ENCODE measurements around the gene VSIR.
A peak's percentile ranks its signal among the peaks of the same experiment; 100 is the strongest.

Gene VSIR

GRCh38 chr10:71714592-71714991 lies 58.7 kb downstream of the VSIR start:
- Histone ChIP-seq H3K9ac (ENCODE audit: low read length) (peak overlapping the region; percentile 63), H3K4me3 (ENCODE audit: low read length) (no peak overlapping the region), H3K36me3 (ENCODE audit: control insufficient read depth, insufficient read depth, low read length) (no peaks in the 10 kb centered on the region), H3K4me1 (ENCODE audit: control insufficient read depth, insufficient read depth, low read length) (peaks cover 36% of the 10 kb centered on the region), H3K27me3 (ENCODE audit: control insufficient read depth, insufficient read depth, low read length) (no peaks in the 10 kb centered on the region), H3K9me3 (ENCODE audit: control insufficient read depth, low read length) (no peaks in the 10 kb centered on the region)

DNA sequence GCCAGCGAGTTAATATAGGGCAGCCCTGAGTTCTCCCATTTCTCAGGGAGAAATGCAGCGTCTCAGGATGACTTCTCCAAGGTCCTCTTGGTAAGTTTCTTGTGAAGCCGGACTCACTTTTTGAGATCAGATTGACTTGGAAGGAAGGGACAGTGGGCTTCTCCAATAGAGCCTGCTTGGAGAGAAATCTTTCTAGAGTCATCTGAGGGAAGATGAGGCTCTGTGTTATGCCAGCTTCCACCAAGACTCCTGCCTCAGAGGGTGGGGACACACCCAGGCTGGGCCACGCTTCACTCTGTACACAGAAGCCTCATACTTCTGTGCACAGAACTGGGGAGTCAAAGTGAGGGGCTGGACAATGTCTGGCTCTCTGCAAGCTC lies 59.3 kb downstream of the VSIR start:
- Histone ChIP-seq H3K9me3 (ENCODE audit: control insufficient read depth, low read length) (no peaks in the 10 kb centered on the region), H3K36me3 (ENCODE audit: control insufficient read depth, insufficient read depth, low read length) (no peaks in the 10 kb centered on the region), H3K4me1 (ENCODE audit: control insufficient read depth, insufficient read depth, low read length) (peaks cover 41% of the 10 kb centered on the region), H3K9ac (ENCODE audit: low read length) (peak overlapping the region; percentile 63), H3K27me3 (ENCODE audit: control insufficient read depth, insufficient read depth, low read length) (no peaks in the 10 kb centered on the region), H3K4me3 (ENCODE audit: low read length) (no peak overlapping the region)

DNA sequence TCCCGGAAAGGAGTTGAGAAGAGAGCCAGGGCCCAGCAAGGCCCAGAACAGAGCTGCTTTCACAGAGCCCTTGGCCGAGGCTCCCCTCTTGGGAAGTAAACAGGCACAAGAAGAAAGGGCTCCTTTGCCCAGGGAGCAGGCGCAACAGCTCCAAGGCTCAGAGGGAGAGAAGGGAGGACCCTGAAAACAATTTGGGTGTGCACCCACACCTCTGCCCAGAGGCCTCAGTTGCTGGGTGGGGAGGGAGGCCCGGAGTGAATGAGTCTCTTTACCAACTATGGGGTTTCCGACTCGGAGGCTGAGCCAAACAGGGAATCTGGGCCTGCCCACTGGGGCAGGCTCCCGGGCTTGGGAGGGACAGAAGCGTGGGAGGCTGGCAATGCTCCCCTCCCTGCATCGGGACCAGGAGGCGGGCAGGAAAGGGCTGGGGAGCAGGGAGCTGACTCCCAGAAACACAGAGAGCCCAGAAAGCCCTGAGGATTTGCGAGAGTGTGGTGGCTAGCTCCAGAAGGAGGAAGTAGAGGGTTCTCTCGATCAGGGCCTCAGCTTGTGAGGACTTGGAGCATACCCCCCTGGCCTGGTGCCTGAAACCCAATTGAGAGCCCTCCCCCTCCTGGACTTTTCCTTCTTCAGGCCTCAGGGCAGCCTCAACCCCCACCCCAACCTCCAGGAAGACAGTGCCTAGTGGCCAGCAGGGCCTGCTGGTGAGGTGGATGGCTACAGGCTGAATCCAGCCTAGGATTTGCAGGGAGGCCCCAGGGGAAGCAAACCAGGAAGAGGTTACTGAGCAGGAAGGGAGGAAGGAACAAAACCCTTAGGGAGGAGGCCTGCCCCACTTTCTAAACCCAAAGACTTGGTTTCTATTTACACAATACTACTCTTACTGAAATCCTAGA lies 59.9 kb downstream of the VSIR start:
- peak overlapping the region; percentile 63 for H3K9ac ChIP-seq (ENCODE audit: low read length)
- H3K36me3 ChIP-seq (ENCODE audit: control insufficient read depth, insufficient read depth, low read length) = no peaks in the 10 kb centered on the region
- no peak overlapping the region for H3K4me3 ChIP-seq (ENCODE audit: low read length)
- H3K4me1 ChIP-seq (ENCODE audit: control insufficient read depth, insufficient read depth, low read length) = peaks cover 48% of the 10 kb centered on the region
- no peaks in the 10 kb centered on the region for H3K9me3 ChIP-seq (ENCODE audit: control insufficient read depth, low read length)
- H3K27me3 ChIP-seq (ENCODE audit: control insufficient read depth, insufficient read depth, low read length) = no peaks in the 10 kb centered on the region

DNA sequence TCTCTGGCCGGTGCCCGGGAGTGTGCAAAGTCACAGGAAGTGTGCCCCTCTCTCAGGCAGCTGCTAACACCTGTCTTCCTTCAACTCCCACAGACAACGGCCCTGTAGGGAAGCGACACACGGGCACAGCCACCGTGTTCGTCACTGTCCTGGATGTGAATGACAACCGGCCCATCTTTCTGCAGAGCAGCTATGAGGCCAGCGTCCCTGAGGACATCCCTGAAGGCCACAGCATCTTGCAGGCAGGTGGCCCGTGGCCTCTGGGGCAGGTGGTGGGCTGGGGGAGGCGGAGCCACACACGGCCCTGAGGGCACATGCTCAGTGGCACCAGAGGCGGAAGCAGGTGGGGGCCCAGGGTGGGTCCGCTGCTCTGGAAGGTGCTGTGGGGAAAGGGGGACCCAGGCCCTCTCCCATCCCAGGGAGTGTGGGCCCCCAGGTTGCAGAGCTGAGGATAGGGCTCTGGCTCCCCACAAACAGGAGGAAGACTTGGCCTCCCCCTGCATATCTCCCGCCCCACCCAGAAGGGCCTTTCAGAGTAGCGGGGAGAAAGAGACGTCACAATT lies 60.7 kb downstream of the VSIR start:
- Histone ChIP-seq H3K9me3 (ENCODE audit: control insufficient read depth, low read length) (no peaks in the 10 kb centered on the region), H3K4me1 (ENCODE audit: control insufficient read depth, insufficient read depth, low read length) (peaks cover 54% of the 10 kb centered on the region), H3K9ac (ENCODE audit: low read length) (peak overlapping the region; percentile 63), H3K27me3 (ENCODE audit: control insufficient read depth, insufficient read depth, low read length) (no peaks in the 10 kb centered on the region), H3K36me3 (ENCODE audit: control insufficient read depth, insufficient read depth, low read length) (no peaks in the 10 kb centered on the region), H3K4me3 (ENCODE audit: low read length) (no peak overlapping the region)

DNA sequence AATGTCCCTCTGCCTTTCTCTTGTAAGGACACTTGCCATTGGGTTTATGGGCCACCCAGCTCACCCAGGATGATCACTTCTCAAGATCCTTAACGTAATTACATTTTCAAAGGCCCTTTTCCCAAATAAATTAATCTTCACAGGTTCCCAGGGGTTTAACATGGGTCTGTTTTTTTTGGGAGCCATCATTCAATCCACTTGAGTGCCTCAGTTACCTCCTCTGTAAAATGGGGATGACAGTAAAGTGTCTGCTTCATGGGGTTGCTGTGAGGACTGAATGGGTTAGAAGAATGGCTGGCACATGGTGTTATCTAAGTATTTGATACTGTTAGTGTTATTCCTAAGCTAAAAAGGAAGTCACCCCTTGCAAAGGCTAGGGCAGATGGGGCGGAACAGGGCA lies 61.1 kb downstream of the VSIR start:
- no peaks in the 10 kb centered on the region for H3K27me3 ChIP-seq (ENCODE audit: control insufficient read depth, insufficient read depth, low read length)
- H3K9me3 ChIP-seq (ENCODE audit: control insufficient read depth, low read length) = no peaks in the 10 kb centered on the region
- H3K4me1 ChIP-seq (ENCODE audit: control insufficient read depth, insufficient read depth, low read length) = peaks cover 54% of the 10 kb centered on the region
- no peak overlapping the region for H3K9ac ChIP-seq (ENCODE audit: low read length)
- H3K36me3 ChIP-seq (ENCODE audit: control insufficient read depth, insufficient read depth, low read length) = no peaks in the 10 kb centered on the region
- no peak overlapping the region for H3K4me3 ChIP-seq (ENCODE audit: low read length)

DNA sequence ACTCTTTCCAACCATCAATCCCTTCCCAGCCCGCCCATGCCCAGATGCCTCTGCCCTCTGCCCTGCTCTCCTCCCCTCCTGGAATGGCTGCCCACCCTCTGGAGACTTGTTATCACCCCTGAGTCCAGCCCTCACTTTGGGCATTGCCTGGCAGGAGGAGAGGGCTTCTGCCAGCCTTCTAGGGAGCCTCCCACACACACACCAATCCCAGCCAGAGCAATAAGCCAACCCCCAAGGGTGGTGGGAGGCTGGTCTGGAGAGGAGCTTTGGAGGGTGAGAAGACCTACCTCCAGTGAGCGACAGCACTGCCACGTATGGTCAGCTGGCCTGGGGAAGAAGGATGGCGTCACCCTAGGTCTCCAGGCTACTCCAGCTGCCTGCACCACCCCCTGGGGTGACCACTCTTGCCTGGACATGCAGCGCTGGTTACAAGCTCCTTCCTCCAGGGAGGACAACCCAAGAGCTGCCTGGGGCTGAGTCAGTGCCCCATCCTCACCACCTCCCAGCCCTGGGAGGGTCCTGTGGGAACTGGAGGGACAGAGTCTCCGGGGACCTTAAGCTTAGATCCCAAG lies 62.2 kb downstream of the VSIR start:
- H3K9ac ChIP-seq (ENCODE audit: low read length) = peak overlapping the region; percentile 17
- no peaks in the 10 kb centered on the region for H3K27me3 ChIP-seq (ENCODE audit: control insufficient read depth, insufficient read depth, low read length)
- H3K4me3 ChIP-seq (ENCODE audit: low read length) = no peak overlapping the region
- H3K36me3 ChIP-seq (ENCODE audit: control insufficient read depth, insufficient read depth, low read length) = no peaks in the 10 kb centered on the region
- H3K4me1 ChIP-seq (ENCODE audit: control insufficient read depth, insufficient read depth, low read length) = peaks cover 54% of the 10 kb centered on the region
- no peaks in the 10 kb centered on the region for H3K9me3 ChIP-seq (ENCODE audit: control insufficient read depth, low read length)

DNA sequence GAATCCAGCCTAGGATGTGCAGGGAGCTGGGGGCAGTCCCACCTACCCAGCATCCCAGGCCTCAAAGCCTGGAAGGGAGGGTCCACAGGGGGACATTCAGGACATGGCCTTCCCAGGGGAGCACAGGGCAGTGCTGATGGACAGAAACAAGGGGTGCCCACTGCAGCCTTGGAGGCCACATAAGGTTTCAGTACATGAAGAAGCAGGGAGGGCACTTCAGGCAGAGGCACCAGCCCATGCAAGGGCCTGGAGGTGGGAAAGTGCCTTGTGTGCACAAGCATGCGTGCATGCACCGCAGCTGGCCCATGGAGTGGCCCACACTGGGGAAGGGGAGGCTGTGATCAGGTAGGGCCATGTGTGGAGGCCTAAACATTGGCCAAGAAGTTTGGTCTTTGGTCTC lies 62.8 kb downstream of the VSIR start:
- no peaks in the 10 kb centered on the region for H3K27me3 ChIP-seq (ENCODE audit: control insufficient read depth, insufficient read depth, low read length)
- H3K9me3 ChIP-seq (ENCODE audit: control insufficient read depth, low read length) = no peaks in the 10 kb centered on the region
- peaks cover 51% of the 10 kb centered on the region for H3K4me1 ChIP-seq (ENCODE audit: control insufficient read depth, insufficient read depth, low read length)
- H3K9ac ChIP-seq (ENCODE audit: low read length) = no peak overlapping the region
- H3K36me3 ChIP-seq (ENCODE audit: control insufficient read depth, insufficient read depth, low read length) = no peaks in the 10 kb centered on the region
- no peak overlapping the region for H3K4me3 ChIP-seq (ENCODE audit: low read length)

DNA sequence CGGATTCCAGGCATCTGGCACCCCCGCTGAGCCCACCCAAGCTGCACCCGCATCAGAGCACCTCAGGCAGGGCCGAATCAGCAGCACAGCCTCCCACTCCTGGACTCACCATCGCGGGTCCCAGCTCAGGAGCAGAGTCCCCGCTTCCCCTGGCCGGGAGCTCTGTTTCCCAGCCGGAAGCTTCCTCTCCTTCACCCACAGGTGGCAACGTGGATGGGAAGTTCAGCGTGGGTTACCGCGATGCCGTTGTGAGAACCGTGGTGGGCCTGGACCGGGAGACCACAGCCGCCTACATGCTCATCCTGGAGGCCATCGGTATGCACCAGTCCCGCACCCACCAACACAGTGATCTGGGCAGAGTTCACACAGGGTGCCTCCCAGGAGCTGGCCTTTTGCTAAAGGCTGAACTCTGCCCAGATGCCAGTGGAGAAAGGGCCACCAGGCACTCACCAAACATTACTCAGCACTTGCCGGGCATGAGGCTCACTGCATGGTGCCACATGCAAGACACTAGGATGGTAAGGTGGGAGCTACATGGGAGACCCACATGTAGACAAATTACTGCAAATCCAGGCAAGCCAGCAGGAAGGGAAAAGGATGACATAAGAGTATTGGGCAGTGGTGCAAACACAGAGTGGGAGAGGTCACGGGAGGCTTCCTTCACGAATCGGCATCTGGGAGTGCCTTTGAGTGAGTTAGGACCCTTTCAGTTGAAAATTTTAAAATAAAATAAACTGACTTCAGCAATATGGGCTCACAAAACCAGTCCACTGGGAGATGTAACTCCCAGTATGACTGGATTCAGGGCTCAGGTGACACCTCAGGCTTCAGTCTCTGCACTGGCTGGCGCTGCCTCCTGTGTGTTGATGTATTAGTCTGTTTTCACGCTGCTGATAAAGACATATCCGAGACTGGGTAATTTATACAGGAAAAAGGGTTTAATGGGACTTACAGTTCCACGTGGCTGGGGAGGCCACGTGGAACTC lies 64.1 kb downstream of the VSIR start:
- no peaks in the 10 kb centered on the region for H3K27me3 ChIP-seq (ENCODE audit: control insufficient read depth, insufficient read depth, low read length)
- peaks cover 38% of the 10 kb centered on the region for H3K4me1 ChIP-seq (ENCODE audit: control insufficient read depth, insufficient read depth, low read length)
- H3K36me3 ChIP-seq (ENCODE audit: control insufficient read depth, insufficient read depth, low read length) = no peaks in the 10 kb centered on the region
- H3K9me3 ChIP-seq (ENCODE audit: control insufficient read depth, low read length) = no peaks in the 10 kb centered on the region
- peak overlapping the region; percentile 3 for H3K9ac ChIP-seq (ENCODE audit: low read length)
- no peak overlapping the region for H3K4me3 ChIP-seq (ENCODE audit: low read length)

DNA sequence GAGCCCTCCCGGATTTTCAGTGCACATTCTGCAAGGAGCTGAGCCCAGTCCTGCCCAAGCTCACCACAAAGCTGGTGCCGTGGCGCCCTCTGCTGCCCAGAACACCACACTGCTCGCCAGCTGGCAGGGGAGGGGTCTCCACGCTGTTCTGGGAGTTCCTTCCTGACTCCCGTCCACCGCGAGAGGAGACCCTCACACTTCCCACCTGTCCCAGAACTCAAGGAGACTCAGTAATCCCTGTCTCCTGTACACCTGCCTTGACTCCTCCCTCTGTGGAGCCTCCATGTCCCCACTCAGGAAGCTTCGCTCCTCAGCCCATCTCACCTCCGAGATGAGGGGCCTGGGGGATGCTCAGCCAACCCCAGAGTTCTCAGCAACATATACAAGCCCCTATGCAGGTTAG lies 65.0 kb downstream of the VSIR start:
- Histone ChIP-seq H3K9ac (ENCODE audit: low read length) (peak overlapping the region; percentile 3), H3K36me3 (ENCODE audit: control insufficient read depth, insufficient read depth, low read length) (no peaks in the 10 kb centered on the region), H3K9me3 (ENCODE audit: control insufficient read depth, low read length) (no peaks in the 10 kb centered on the region), H3K4me1 (ENCODE audit: control insufficient read depth, insufficient read depth, low read length) (peaks cover 29% of the 10 kb centered on the region), H3K4me3 (ENCODE audit: low read length) (no peak overlapping the region), H3K27me3 (ENCODE audit: control insufficient read depth, insufficient read depth, low read length) (no peaks in the 10 kb centered on the region)

GRCh38 chr10:71707240-71707789 lies 66.0 kb downstream of the VSIR start:
- peaks cover 21% of the 10 kb centered on the region for H3K4me1 ChIP-seq (ENCODE audit: control insufficient read depth, insufficient read depth, low read length)
- H3K9ac ChIP-seq (ENCODE audit: low read length) = no peak overlapping the region
- no peaks in the 10 kb centered on the region for H3K27me3 ChIP-seq (ENCODE audit: control insufficient read depth, insufficient read depth, low read length)
- no peaks in the 10 kb centered on the region for H3K36me3 ChIP-seq (ENCODE audit: control insufficient read depth, insufficient read depth, low read length)
- no peaks in the 10 kb centered on the region for H3K9me3 ChIP-seq (ENCODE audit: control insufficient read depth, low read length)
- H3K4me3 ChIP-seq (ENCODE audit: low read length) = no peak overlapping the region

DNA sequence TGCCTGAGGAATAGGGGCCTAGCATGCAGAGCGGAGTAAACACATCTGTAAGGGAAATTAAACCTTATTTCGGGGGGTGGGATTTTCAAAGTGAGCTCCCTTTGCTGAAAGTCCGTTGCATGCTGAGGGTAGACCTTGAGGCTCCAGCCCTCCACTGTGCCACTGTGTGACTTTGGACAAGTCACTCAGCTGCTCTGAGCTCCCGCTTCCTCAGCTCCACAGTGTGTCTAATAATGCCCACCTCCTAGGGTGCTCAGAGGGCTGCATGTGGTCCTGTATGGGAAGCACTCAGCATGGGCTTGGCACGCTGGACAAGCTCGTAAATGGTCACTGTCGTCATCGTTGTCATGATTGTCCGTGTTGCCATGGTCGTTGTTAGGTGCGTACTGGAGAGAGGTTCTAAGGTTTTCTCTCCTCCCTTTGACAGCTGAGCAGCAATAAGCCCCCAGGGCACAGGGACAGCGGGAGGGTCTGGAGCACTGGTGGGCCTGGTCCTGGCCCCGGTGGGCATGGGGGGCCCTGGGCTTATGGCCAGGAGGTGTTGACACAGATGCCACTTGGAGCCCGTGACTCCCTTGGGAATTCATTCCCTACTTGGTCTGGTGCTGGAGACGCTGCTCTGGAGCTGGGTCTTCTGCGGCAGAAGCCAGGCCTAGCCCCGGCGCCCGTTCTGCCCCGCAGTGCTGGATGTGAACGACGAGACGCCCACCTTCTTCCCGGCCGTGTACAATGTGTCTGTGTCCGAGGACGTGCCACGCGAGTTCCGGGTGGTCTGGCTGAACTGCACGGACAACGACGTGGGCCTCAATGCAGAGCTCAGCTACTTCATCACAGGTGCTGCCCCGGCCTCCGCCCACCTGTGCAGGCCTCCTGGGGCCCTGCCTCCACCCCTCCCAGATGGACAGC lies 66.9 kb downstream of the VSIR start:
- Histone ChIP-seq H3K9me3 (ENCODE audit: control insufficient read depth, low read length) (no peaks in the 10 kb centered on the region), H3K4me3 (ENCODE audit: low read length) (no peak overlapping the region), H3K4me1 (ENCODE audit: control insufficient read depth, insufficient read depth, low read length) (peaks cover 21% of the 10 kb centered on the region), H3K9ac (ENCODE audit: low read length) (no peak overlapping the region), H3K36me3 (ENCODE audit: control insufficient read depth, insufficient read depth, low read length) (no peaks in the 10 kb centered on the region), H3K27me3 (ENCODE audit: control insufficient read depth, insufficient read depth, low read length) (no peaks in the 10 kb centered on the region)
